HG02571 (cell line): Measurements from ENCODE around the gene ZNF155.

ENCODE experiments used
- ATAC-seq: cut with Tn5 transposase; IDR thresholded peaks from one replicate; pipeline ENCODE4 v1.9.1; 2021; ENCODE audit warnings: mild to moderate bottlenecking, moderate library complexity; ENCODE audit not compliant: unreplicated experiment

ZNF155 gene

DNA sequence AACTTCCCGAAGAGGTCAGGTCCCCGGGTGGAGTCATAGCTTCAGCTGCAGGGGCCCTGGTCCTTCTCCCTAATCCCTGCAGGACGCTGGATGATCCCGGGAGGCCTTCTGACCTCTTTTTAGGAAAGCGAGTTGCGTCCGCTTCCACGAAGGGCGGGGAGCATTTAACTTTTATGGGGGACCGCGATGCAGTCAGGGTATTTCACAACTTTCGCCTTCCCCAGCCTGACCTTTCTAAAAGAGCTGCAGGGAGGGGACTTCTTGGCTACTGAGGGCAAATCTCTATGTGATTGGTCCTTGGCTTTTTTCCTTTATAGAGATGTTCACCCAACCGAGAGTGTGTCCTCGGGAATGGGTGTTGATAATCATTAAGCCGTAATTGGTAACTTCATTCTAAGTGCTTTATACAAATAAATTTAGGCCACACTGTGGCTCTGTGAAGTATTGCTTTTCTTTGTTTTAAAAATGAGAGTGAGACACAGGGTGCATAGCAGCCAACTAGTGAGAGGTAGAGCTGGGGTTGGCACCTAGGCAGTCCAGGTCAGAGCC is 19.5 kb downstream of the ZNF155 start:
- peak; percentile 22 for ATAC-seq

DNA sequence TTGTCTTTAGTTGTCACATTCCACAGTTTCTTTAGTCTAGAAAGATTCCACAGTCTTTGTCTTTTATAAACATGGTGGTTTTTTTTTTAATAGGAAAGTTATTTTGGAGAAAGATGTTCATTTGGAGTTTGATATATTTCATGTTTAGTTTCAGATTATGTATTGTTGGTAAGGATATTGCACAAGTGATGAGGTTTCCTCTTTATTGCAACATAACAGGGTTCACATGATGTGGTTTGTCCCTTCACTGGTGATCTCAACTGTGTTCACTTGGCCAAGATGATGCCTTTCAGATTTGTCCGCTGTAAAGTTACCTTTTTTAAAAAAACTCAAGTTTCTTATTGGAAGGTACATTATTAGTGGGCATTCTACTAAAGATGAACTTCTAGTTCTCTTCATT is 22.0 kb downstream of the ZNF155 start:
- ATAC-seq, result no peak

DNA sequence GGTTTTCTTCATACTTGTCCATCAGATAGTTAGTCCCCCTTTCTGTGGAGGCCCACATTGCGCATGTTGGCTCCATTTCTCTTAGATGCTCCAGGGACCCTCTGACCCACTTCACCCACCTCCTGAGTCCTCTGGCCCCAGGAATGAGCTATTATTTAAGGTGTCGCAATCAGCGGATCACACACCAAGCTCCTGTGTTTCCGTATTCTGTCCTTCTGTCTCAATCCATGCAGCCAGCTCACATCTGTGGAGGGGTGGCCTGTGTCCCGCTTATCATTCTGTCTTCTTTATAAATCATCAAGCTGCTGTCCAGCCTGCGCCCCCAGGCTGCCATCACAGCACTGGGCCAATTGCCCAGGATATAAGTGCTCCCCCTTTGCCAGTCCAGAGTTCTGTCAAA is 23.5 kb downstream of the ZNF155 start:
- no peak for ATAC-seq

DNA sequence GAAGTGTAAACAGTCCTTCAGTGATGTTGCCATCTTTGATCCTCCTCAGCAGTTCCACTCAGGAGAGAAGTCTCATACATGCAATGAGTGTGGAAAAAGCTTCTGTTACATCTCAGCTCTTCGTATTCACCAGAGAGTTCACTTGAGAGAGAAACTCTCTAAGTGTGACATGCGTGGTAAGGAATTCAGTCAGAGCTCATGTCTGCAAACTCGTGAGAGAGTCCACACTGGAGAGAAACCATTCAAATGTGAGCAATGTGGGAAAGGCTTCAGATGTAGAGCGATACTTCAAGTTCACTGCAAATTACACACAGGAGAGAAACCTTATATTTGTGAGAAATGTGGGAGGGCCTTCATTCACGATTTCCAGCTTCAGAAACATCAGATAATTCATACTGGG is 26.5 kb downstream of the ZNF155 start:
- ATAC-seq, result no peak

DNA sequence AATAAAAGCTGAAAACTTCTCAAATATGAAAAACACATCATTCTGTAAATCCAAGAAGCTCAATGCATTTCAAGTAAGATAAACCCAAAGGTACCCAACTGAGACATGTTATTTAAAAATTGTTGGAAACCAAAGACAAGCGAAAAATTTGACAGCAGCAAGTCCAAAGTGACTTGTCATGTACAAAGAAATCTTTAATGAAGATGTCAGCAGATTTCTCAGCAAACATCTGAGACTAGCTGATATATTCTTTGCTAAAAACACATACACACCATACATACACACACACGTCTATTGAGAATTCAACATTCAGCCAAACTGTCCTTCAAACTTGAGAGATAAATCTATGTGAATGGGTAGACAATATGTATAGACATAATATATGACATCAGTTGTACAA is 35.5 kb downstream of the ZNF155 start:
- ATAC-seq, result no peak

DNA sequence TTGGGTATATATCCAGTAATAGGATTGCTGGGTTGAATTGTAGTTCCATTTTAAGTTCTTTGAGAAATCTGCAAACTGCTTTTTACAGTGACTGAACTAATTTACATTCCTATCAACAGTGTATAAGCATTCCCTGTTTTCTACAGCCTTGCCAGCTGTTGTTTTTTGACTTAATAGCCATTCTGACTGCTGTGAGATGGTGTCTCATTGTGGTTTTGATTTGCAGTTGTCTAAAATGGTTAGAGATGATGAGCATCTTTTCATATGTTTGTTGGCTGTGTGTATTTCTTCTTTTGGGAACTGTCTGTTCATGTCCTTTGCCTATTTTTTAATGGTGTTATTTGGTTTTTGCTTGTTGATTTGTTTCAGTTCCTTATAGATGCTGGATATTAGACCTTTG is 37.2 kb downstream of the ZNF155 start:
- no peak for ATAC-seq

DNA sequence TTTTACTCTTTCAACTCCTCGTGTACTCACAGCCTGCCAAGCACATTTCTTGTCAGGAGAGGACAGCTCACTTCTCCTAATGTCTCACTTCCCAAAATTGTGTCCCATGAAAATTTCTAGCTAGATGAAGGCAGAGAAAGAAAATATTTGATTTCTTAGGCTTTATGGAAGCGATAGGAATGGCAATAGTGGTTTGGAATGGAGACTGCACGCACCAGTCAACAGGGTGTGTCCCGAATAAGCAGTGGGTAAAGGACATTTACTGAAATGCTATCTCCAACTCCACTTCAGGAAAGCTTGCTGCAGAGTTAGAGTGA is 40.9 kb downstream of the ZNF155 start:
- no peak for ATAC-seq

DNA sequence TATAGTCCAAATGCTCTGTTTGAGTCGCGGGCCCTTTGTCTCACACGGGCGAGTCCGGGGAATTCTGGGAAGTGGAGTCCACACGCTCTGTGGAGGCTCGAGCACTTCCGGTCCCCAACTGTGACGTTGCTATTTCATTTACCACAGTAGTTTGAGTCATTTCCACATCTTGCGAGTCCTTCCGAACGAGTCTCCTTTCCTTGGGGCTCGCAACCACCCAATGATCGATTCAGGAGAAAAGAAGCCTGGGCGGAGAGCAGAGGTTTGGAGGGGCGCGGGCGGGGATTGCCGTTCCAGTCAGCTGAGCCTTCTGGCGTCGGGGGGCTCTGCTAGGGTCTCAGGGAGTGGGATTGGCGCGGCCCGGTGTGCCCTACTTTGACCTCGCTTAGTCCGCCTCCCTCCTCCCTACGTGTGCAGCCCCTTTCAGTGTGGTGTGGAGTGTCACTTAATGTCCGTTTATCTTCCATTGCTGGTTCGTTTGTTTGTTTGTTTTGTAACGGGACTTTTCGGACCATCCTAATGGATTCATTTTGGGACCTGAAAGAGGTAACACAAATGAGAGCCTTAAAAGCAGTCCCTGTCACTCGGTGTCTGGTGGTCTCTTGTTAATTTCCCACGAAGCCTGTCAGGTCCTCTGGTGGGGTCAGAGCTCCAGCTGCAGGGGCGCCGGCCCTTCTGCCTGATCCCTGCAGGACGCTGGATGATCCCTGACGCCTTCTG is 41.4 kb downstream of the ZNF155 start, which contains the start of gene ZNF222:
Gene ZNF222 (plus strand): TSS at position 163 of the 720 bp plus-strand sequence. CDS start 58 bp downstream, at position 221.
- peak; percentile 77 for ATAC-seq

DNA sequence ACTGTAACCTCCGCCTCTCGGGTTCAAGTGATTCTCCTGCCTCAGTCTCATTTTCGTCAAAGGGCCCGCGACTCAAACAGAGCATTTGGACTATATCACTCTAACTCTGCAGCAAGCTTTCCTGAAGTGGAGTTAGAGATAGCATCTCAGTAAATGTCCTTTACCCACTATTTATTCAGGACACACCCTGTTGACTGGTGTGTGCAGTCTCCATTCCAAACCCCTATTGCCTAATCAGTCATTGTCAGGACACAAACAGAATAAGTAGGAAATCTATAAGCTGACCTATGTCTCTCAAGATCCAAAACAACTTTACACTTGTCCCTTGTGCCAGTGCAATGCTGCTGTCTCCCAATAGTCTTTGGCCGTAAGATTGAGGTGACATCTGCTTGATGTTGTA is 42.6 kb downstream of the ZNF155 start:
- no peak for ATAC-seq

DNA sequence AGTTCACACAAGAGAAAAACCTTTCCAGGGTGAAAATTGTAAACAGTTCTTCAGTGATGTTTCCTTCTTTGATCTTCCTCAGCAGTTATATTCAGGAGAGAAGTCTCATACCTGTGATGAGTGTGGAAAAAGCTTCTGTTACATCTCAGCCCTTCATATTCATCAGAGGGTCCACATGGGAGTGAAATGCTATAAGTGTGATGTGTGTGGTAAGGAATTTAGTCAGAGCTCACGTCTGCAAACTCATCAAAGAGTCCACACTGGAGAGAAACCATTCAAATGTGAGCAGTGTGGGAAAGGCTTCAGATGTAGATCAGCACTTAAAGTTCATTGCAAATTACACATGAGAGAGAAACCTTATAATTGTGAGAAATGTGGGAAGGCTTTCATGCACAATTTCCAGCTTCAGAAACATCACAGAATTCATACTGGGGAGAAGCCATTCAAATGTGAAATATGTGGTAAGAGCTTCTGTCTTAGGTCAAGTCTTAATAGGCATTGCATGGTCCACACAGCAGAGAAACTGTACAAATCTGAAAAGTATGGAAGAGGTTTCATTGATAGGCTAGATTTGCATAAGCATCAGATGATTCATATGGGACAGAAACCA is 48.1 kb downstream of the ZNF155 start:
- ATAC-seq, result no peak

DNA sequence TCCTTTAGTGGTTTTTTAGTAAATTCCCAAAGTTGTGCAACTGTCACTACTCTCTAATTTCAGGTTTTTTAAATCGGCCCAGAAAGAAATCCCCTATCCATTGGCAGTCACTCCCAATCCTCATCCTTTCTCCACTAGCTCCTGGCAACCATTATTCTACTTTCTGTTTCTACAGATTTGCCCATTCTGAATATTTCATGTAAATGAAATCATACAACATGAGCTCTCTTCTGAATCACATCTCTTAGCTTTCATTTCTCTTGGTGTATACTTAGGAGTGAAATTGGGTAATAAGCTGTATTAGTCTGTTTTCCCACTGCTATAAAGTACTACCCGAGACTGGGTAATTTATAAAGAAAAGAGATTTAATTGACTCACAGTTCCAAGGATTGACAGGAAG is 58.2 kb downstream of the ZNF155 start:
- no peak for ATAC-seq
